Measurements from ENCODE around the gene FAM43B. TPM values are rescaled to one million over a fixed set of nuclear protein-coding genes. Genes with fewer than 3 reads are reported as not detected.
"Not testable (repeated sequence)": the region's sequence is repeated elsewhere in the genome, so short reads cannot be mapped to it uniquely, and the experiment has no call there.

FAM43B gene, protein sequence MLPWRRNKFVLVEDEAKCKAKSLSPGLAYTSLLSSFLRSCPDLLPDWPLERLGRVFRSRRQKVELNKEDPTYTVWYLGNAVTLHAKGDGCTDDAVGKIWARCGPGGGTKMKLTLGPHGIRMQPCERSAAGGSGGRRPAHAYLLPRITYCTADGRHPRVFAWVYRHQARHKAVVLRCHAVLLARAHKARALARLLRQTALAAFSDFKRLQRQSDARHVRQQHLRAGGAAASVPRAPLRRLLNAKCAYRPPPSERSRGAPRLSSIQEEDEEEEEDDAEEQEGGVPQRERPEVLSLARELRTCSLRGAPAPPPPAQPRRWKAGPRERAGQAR
- polyA plus RNA-seq (ENCODE audit: insufficient read length in 4 of 4): 1 to 10 TPM; 1.2 to 2.0 (median 1.7) TPM

DNA sequence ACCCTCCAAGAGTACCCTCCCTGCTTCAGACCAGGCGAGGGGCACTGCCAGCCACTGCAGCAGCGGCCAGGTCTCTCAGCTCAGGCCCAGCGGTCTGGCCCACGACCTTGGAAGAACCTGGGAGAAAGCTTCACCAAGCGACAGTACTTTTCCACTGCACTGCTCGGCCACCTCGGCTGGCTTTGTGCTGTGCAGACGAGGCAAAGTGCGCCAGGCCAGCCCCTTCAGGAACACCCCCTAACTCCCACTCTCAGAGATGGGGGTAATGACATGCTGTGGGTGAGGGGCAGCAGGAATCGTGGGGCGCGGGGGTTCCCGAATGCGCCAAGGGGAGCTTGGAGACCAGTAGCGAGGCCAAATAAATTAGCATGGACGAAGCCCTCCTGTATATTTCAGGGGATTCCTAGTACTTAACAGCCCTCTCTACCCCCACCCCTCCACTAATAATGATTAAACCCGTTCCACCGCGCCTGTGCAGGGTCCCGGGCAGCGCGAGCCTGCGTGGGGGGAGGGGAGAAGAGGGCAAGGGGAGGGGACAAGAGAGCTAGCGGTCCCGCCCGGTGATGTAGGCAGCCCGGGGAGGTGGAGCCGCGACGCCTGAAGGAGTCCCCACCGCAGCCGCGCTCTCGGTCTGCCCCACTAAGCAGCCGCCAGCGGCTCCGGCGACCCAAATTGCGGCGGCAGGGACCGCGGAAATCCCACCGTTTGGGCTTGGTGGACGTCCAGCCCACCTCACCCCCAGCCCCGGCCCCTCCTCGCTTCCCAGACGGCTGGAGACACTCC lies at the start of gene FAM43B:
FAM43B (plus strand) TSS at position 629 of the 783 bp plus-strand sequence. CDS start 401 bp downstream, outside the sequence.
- DNase-seq (ENCODE audit: low read depth in 4 of 4, low spot score in 2 of 4): peak; percentile 73 to 83 (median 82)

DNA sequence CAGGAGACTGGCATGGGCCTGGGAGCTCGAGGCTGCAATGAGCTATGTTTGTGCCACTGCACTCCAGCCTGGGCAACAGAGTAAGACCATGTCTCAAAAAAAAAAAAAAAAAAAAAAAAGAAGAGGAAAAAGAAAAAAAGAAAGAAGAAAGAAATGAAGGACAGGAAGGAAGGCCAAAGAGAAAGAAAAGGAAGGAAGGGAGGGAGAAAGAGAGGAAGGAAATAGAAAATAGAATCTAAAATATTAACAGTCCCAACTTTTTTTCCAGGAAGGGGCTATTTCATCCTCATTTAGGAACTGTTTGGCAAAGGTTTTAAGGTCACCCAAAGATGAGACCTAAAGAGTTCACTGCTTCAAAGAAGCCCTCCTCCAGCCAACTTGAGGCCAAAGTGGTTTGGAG lies 46.9 kb upstream of the FAM43B start:
- DNase-seq (ENCODE audit: low read depth in 4 of 4, low spot score in 2 of 4): no peak

DNA sequence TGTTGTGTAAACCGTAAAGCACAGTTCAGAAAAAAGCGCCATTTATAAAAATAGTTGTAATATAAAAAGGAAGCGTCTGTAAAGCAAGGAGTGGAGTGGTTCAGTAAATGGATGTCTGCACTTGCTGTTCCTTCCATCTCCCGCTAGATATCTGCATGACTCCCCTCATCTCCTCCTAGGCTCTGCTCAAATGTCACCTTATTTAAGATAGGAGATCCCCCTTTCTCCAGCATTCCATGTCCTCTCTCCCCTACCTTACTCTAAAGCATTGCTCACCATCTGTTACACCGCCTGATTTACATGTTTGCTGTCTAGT lies 45.2 kb upstream of the FAM43B start:
- DNase-seq (ENCODE audit: low read depth in 4 of 4, low spot score in 2 of 4): no peak

DNA sequence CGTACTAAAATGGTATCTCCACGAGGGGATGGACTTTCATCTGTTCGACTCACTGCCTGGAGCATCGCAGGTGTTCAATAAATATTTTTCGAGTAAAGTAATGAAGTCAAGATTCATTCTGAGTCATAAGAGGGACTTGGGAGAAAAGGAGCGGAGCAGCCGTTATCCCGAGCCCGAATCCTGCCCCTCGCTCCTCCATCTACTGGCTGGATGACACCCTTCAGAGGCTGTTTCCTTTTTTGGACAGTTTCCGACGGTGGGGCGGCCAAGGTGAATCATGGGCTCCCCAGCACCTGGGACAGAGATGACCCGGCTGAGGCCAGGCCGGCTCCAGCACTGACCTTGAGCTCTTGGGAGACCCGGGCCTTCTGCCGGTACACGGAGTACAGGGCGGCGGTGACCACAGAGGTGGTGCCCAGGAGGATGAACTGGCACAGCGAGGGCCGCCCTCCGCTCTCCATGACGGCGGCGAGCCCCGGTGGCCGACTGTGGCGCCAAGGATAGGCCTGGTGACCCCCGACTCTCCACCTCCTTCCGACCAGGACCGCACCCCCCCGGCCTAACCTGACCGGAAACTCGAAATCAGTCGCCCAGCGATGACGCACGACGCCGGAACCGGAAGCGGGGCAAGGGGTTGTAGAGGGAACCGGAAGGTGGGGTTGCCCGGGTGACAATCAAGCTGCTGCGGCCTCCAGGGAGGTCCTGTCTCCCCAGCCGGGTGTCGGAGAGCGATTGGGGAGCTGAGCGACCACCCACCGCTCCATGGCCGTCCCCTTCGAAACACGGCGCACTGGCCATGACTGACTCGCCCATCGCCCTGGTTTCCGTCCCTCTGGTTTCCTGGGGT lies 44.6 kb upstream of the FAM43B start, which contains the start of gene MUL1:
MUL1 (minus strand) TSS at position 588 of the 847 bp plus-strand sequence; CDS start at position 461, 127 bp downstream.
- peak; percentile 79 to 92 (median 90) for DNase-seq (ENCODE audit: low read depth in 4 of 4, low spot score in 2 of 4)

DNA sequence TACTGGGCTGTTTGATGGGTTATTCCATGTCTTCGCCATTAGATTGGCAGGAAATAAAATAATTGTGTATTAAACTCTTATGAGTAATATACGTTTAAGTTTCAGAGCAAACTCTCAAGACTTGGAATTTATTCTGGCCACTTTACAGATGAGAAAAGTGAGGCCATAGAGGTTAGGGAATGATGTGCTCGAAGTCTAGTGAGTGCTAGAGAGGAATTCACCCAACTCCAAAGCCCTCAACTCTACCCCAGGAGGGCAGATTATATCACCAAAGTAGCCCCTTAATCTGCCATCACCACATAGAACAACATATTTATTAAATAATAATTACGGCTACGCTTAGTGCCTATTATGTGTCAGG lies 44.0 kb upstream of the FAM43B start:
- no peak for DNase-seq (ENCODE audit: low read depth in 4 of 4, low spot score in 2 of 4)

DNA sequence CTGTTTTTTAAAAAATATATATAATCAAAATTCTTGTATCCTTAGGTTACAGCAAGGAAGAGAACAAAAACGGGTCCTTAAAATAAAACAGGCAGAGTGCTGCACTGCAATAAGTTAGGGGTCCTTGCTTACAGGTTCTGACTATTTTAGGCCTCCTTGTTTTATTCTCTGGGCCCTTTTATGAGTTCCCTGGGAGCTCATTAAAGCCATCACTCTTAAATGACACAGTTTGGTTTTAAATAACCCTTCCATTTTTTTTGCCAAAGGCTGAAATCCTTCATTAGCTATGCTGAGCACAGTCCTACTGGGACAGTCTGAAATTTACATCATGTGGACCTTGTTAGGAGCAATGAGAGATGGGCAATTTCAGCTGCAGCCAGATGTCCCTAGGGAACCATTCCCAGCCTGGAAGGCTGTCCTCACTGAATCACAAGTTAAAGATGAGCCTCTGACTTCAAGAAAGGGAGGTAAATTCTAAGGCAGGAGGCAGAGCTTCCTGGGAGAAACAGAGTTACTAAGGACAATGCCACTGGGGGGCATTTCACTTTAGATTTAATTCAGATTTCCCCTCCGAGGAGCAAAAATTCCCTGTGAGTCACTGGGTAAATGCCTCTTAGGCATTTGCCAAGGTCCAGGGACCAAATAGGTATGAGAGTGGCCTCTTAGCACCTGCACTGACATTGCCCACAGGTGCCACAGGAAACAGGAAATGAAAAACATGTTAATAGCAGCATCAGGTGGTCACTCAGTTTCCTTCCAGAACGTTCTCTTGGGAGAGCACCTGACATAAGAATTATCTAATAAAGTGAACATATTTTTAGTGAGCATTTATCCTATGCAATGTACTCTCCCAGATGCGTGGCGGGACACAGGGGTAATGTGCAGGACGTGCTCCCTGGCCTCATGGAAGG lies 40.6 kb upstream of the FAM43B start:
- no peak for DNase-seq (ENCODE audit: low read depth in 4 of 4, low spot score in 2 of 4)

DNA sequence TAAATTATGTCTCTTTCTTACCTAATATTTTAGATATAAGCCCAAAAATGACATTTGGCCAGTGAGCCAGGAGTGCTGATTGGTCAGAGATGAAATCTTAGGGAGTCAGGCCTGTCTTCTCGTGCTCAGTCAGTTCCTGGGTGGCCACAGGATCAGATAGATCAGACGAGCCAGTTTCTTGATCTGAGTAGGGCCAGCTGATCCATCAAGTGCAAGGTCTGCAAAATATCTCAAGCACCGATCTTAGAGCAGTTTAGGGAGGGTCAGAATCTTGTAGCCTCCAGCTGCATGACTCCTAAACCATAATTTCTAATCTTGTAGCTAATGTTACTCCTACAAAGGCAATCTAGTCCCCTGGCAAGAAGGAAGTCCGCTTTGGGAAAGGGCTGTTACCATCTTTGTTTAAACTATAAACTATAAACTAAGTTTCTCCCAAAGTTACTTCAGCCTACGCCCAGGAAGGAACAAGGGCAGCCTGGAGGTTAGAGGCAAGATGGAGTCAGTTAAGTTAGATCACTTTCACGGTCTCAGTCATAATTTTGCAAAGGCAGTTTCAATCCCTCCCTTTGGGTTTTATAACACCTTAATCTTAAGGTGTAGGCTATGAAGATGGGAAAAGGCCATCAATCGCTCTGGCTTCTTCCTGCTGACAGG lies 32.6 kb upstream of the FAM43B start:
- DNase-seq (ENCODE audit: low read depth in 4 of 4, low spot score in 2 of 4): not testable (repeated sequence)

DNA sequence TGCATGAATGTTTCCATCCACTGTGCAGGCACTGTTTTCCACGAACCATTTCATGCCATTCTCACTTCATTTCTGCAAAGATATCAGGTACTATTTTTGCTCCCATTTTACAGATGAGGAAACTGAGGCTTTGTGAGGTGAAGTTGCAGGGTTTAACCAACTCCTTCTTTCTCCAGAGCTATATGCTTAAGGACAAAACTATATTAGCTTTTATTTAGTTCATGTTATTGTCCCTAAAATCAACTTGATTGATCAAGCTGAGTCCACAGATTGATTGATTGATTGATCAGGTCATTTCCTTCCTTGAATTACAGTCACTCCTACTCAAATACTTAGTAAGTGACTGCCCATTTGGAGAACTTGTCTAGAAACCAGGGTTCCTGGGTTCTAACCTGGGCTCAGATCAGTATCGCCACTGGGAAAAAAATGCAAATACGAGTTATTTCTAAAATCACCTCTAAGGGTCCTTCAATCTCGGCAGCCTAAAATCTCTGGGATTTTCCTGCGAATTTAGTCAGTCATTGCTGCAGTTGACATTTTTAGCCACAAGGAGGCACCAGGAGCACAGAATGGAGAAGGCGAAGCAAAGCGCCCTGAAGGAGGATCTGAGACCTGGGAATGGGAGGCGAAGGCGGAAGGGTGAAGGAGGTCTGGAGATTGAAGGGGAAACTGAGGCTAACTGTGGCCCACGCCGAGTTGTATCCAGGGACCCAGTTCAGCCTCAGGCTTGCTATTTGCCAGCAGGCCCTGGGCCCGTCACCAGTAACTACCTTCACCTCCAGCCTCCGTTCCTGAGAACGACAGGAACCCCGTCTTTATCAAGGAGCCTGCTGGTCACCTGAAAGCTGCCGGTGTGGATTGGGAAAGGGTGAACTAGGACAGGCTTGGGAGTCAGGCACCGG lies 30.2 kb upstream of the FAM43B start:
- DNase-seq (ENCODE audit: low read depth in 4 of 4, low spot score in 2 of 4): peak; percentile 63 to 86 (median 69)

DNA sequence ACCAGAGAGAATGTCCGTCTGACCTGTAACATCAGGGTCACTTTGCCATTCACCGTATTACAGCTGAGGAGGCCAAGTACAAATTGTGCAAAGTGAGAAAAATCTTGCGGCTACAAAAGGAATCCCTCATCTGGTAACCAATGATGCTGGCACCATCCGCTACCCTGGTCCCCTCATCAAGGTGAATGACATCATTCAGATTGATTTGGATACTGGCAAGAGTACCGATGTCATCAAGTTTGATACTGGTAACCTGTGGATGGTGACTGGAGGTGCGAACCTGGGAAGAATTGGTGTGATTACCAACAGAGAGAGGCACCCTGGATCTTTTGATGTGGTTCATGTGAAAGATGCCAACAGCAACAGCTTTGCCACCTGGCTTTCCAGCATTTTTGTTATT lies 26.1 kb upstream of the FAM43B start:
- no peak for DNase-seq (ENCODE audit: low read depth in 4 of 4, low spot score in 2 of 4)

DNA sequence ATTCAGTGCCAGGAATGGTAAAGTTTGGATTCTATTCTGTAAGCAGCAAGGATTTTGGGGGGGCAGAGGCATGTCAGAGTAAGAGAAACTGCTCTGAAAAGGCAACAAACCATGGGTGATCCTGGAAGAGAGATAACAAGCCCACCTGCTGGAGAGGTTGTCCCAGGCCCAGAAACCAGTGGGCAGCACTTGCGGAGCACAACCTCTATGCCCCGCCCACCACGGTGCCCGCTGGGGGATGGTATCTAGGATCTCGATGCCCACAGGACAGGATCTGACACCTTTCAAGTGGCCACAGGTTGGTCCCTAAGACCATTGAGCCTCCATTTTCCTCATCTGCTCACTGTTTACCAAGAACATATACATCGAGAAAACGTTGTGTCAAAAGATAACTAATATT lies 24.2 kb upstream of the FAM43B start:
- no peak for DNase-seq (ENCODE audit: low read depth in 4 of 4, low spot score in 2 of 4)

DNA sequence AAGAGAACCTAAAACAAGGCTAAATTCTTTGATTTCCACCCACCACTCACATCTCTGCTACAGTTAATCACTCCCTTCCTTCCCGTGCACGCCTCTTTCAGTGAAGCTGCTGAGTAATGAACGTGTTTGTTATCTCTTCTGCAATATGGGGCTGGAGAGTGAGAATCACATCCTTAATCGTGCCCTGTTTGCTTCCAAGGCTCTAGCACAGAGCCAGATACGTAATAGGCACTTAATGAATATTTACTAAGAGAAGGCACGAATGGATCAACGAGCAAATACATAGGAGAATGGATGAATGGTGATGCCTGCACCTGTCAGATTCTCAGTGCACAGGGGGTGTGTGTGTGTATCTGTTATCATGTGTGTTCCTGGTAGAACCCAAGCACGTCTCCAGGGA lies 22.1 kb upstream of the FAM43B start:
- no peak for DNase-seq (ENCODE audit: low read depth in 4 of 4, low spot score in 2 of 4)

DNA sequence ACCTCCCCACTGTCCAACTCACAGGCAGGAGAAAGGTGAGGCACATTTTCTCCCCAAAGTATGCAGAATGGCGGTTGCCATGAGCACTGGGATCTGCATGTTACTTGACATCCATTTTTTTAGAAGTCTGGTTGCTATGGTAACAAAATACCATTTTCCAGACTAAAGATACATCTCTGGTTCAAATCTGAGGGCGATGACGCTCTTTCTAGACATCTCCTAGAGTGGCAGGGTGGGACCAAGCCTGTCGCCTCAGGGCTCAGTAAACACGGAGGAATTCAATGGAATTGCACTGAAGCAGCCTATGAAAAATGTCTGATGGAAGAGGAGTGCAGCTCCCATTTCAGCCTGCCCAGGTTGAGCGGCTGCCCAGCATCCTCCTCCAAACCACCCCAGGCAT lies 21.5 kb upstream of the FAM43B start:
- no peak for DNase-seq (ENCODE audit: low read depth in 4 of 4, low spot score in 2 of 4)

DNA sequence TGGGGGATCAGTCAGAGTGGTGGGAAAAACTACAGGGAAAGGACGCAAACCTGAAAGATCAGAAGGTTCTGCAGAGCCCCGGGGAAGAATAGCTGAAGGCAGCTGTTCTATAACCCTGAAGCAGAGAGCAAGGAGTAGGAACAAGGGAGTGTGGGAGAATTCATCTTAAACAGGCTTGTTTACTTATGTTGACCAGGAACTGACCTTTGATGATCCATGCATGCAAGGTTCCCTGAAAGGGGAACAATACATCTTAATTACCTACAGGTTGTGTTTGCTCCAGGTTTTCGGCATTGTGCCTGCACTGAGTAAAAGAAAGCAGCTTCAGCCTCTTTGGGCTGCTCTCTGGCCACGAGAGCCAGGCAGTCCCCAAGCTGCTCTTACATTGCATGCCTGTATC lies 18.7 kb upstream of the FAM43B start:
- no peak for DNase-seq (ENCODE audit: low read depth in 4 of 4, low spot score in 2 of 4)

DNA sequence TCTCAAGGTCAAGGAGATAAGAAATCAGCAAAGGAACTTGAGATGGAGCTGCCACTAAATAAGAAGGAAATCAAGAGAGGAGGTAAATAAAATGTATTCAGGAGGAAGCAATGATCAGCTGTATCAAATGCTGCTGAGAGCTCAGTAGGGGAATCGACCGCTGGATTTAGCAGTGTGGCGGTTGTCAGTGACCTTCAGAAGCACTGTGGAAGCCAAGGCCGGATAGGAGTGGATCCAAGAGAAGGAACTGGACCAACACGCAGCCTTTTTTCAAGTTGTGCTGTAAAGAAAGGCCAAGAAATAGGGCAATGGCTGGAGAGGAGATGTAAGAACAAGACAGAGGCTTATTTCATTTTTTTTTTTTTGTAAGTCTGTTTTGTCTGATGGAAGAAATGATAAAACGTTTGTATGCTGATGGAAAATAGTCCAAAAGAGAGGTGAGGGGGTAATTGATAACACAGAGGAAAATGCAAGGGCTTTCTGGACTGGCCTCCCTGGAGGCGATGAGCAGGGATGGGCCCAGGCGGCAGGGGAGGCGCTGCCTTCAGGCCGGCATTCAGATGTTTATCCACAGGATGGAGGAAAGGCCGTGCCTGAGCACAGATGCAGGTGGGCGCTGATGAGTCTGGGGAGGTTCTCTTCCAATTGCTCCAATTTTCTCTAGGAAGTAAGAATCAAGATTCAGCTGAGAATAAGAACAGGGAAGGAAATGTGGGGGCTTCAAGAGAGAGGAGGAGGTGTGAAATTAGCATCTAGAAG lies 17.5 kb upstream of the FAM43B start:
- no peak for DNase-seq (ENCODE audit: low read depth in 4 of 4, low spot score in 2 of 4)

DNA sequence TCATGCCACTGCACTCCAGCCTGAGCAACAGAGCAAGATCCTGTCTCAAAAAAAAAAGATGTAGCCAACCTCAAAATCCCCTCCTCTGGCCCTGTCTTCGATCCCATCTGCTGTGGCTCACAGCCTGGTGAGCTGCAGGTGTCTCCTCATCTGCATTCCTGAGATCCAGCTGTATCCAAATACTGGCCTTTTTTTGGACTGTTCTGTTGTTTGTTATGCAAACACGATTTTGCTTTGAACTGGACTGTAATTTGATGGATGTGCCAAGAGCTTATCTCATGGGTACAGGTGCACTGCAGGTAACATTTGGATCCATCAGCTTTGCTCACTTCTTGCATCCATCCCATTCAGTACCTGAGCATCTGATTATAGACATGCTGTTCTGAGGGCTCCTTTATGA lies 14.1 kb upstream of the FAM43B start:
- DNase-seq (ENCODE audit: low read depth in 4 of 4, low spot score in 2 of 4): no peak

DNA sequence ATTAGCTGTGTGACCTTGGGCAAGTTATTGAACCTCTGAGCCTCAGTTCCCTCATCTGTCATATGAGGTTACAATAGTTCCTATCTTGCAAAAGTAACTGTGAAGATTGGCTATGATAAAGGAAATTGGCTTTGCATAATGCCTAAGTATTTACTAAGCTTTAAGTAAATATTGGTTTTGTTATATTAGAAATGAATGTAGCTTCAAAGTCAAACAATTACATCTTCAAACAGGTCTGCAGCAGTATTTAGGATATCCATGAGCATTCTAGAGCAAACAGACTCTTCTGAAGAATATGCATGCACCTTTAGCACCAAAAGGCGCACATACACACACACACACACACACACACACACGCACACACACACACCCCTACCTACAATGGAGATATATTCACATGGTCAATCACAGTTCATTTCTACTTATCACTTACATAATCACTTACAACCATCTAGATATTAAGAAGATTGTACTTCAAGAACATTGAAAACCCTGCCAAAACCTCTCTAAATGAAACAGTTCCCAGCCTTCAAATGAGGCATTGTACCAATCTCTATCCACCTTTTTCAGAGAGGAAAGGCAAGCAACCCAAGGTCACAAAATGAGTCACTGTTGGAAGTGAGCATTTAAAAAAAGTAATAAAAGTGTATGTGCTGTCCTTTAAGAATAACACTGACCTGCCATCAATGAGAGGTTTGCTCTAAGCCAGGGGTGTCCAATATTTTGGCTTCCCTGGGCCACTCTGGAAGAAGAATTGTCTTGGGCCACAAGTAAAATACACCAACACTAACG lies 13.4 kb upstream of the FAM43B start:
- DNase-seq (ENCODE audit: low read depth in 4 of 4, low spot score in 2 of 4): no peak

DNA sequence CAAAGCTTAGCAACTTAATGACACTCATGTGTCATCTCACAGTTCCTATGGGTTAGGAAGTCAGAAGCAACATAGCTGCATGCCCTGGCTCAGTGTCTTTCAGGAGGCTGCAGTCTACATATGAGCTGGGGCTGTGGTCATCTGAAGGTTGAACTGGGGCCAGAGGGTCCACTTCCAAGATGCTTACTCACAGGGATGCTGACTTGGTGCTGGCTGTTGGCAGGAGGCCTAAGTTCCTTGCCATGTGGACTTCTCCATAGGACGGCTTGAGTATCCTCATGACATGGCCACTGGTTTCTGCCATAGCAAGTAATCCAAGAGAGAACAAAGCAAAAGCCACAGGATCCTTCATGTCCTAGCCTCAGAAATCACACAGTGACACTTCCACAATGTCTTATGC lies 12.1 kb upstream of the FAM43B start:
- DNase-seq (ENCODE audit: low read depth in 4 of 4, low spot score in 2 of 4): no peak

Measured in left renal cortex interstitium (tissue), 4 donors.